ENCODE data around the gene SLC23A1. TPM values are rescaled to one million over a fixed set of nuclear protein-coding genes. Genes with fewer than 3 reads are reported as not detected.

SLC23A1 gene
- total RNA-seq, 1 donor from 2014 or later: not detected

DNA sequence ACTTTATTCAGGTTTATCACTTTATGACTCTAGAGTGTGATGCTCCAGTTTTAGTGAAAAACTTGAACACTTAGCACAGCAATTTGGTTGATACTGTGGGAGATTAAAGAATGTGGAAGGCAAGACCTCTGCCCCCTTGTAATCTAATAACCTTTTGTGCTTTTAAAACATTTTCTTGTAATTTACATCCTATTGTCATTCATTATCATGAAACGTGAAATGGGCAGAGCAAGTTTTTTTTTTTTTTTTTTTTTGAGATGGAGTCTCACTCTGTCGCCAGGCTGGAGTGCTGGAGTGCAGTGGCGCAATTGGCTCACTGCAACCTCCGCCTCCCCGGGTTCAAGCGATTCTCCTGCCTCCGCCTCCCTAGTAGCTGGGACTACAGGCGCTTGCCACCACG is 39.6 kb downstream of the SLC23A1 start:
- Mint-ChIP-seq H3K9me3 (no peaks in the 10 kb centered on the region), H3K4me3 (peak overlapping the region; percentile 96), H3K4me1 (peaks cover 49% of the 10 kb centered on the region), H3K27ac (ENCODE audit: unreplicated experiment) (no peak overlapping the region), H3K36me3 (ENCODE audit: low read depth) (peaks cover 12% of the 10 kb centered on the region), H3K27me3 (ENCODE audit: low read depth) (peaks cover 13% of the 10 kb centered on the region)
- no peak for DNase-seq (ENCODE audit: low read depth, low spot score)
- TF ChIP-seq, protein P1, sequence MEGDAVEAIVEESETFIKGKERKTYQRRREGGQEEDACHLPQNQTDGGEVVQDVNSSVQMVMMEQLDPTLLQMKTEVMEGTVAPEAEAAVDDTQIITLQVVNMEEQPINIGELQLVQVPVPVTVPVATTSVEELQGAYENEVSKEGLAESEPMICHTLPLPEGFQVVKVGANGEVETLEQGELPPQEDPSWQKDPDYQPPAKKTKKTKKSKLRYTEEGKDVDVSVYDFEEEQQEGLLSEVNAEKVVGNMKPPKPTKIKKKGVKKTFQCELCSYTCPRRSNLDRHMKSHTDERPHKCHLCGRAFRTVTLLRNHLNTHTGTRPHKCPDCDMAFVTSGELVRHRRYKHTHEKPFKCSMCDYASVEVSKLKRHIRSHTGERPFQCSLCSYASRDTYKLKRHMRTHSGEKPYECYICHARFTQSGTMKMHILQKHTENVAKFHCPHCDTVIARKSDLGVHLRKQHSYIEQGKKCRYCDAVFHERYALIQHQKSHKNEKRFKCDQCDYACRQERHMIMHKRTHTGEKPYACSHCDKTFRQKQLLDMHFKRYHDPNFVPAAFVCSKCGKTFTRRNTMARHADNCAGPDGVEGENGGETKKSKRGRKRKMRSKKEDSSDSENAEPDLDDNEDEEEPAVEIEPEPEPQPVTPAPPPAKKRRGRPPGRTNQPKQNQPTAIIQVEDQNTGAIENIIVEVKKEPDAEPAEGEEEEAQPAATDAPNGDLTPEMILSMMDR (conservative IDR thresholded peaks at IDR 0.05): no peak

DNA sequence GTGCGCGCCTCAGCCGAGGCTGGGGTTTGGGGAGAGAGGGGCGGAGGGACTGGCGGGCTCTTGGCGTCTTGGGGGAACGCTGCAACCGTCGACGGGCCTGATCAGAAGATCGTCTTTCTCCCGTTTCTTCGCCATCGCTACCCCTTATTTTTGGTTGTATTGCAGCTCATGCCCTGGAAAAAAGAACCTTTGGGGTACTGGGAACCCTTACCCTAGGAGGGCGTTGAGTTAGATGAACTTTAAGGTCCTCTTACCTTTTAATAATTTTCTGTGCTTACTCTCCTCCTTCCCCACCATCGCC is 40.7 kb downstream of the SLC23A1 start:
- TF ChIP-seq, protein P1 (conservative IDR thresholded peaks at IDR 0.05): no peak
- Mint-ChIP-seq H3K4me3 (peak overlapping the region; percentile 96), H3K9me3 (no peaks in the 10 kb centered on the region), H3K36me3 (ENCODE audit: low read depth) (peaks cover 12% of the 10 kb centered on the region), H3K27me3 (ENCODE audit: low read depth) (peaks cover 13% of the 10 kb centered on the region), H3K27ac (ENCODE audit: unreplicated experiment) (peak overlapping the region; percentile 100), H3K4me1 (peaks cover 49% of the 10 kb centered on the region)
- no peak for DNase-seq (ENCODE audit: low read depth, low spot score)

DNA sequence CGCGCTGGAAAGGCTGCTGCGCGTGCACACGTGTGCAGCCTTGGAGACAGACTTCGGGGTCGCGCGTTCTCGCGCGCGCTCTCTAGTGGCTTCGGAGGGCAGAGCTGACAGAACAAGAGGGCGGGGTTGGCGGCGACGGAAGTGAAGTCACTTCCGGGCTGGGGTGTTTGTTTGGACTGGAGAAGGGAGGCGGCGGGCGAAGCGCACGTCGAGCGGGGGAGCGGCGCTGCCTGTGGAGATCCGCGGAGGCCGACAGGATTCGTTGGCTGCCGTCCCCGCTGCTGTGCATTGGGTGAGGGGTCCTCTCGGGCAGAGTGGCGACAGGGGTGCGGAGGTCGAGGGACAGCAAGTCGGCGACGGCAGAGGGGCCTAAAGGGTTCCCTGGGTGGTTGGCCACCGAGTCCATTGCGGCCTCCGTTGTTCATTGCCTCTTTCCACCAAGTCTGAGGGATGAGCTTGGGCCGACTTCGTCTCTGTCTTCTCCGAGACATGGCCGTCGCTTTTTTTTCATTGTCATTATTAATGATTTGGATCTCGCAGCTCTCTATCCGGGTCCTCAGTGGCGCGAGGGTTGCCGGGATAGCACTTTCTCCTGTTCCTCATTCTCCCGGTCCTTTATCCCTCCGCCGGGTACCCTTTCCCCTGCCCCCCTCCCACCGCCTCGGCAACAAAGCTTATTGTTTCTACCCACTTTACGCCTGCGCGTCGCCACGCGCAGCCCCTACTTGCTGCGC is 41.2 kb downstream of the SLC23A1 start, which contains the start of gene PAIP2:
Gene PAIP2, plus strand, starts transcription at position 166 of the 734 bp plus-strand sequence. CDS start 21,931 bp downstream, outside the sequence.
- Mint-ChIP-seq H3K27ac (ENCODE audit: unreplicated experiment) (peak within 1 kb of the TSS; percentile 100), H3K27me3 (ENCODE audit: low read depth) (peaks cover 13% of the 10 kb centered on the region), H3K4me3 (peak within 1 kb of the TSS; percentile 96), H3K4me1 (peaks cover 49% of the 10 kb centered on the region), H3K9me3 (no peaks in the 10 kb centered on the region), H3K36me3 (ENCODE audit: low read depth) (peaks cover 10% of the 10 kb centered on the region)
- peak; percentile 97 for DNase-seq (ENCODE audit: low read depth, low spot score)
- TF ChIP-seq, protein P1 (conservative IDR thresholded peaks at IDR 0.05): peak; percentile 66

DNA sequence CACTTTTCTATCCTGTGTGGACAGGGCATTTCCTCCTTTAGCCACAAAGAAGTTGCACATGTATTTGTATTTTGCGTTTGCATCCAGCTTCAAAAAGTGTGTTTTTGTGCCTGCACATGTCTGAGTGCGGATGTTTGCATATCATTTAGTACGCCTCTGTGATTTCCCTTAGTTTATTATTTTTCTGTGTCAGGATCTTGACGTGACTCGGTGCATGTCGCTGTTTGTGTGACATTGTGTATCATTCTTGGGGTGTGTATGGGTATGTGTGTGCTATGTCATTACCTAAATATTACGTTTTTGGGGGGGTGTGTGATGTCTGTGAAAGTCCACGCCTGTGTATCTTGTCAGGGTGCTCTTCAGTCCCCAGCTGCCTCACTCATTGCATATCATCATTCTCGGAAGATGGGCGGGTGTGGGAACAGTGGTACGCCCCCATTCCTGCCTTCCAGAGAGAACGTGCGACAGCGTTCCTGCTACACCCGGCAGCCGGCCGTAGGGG is 41.9 kb downstream of the SLC23A1 start:
- TF ChIP-seq, protein P1 (conservative IDR thresholded peaks at IDR 0.05): no peak
- H3K9me3 Mint-ChIP-seq: no peaks in the 10 kb centered on the region
- peaks cover 9% of the 10 kb centered on the region for H3K36me3 Mint-ChIP-seq (ENCODE audit: low read depth)
- peak overlapping the region; percentile 96 for H3K4me3 Mint-ChIP-seq
- no peak for DNase-seq (ENCODE audit: low read depth, low spot score)
- H3K4me1 Mint-ChIP-seq: peaks cover 49% of the 10 kb centered on the region
- peaks cover 15% of the 10 kb centered on the region for H3K27me3 Mint-ChIP-seq (ENCODE audit: low read depth)
- peak overlapping the region; percentile 100 for H3K27ac Mint-ChIP-seq (ENCODE audit: unreplicated experiment)

DNA sequence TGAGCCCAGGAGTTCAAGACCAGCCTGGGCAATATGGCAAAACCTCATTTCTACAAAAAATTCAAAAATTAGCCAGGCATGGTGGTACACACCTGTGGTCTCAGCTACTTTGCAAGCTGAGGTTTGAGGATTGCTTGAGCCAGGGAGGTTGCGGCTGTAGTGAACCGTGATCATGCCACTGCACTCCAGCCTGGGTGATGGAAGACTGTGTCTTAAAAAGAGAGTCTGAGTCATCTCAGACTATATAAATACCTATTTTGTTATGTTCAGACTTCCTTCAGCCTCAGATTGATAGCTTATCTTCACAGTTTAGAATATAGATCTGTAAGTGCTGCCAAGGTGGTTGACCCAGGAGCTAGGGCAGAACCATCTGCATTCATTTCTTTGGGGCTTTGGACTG is 43.0 kb downstream of the SLC23A1 start:
- Mint-ChIP-seq H3K4me1 (peaks cover 45% of the 10 kb centered on the region), H3K27me3 (ENCODE audit: low read depth) (peaks cover 15% of the 10 kb centered on the region), H3K4me3 (peak overlapping the region; percentile 96), H3K36me3 (ENCODE audit: low read depth) (peaks cover 7% of the 10 kb centered on the region), H3K9me3 (no peaks in the 10 kb centered on the region), H3K27ac (ENCODE audit: unreplicated experiment) (no peak overlapping the region)
- TF ChIP-seq, protein P1 (conservative IDR thresholded peaks at IDR 0.05): no peak
- no peak for DNase-seq (ENCODE audit: low read depth, low spot score)

All from neural crest cell (in vitro differentiated cells).